NCI-H510A (cell line): ENCODE data around the gene RBM12.
A peak's percentile ranks its signal among the peaks of the same experiment; 100 is the strongest.
"Not testable (repeated sequence)": the region's sequence is repeated elsewhere in the genome, so short reads cannot be mapped to it uniquely, and the experiment has no call there.

Source experiments
- DNase-seq: peaks from one replicate; lab custom pipeline; 2025; lab: John Stamatoyannopoulos, UW

RBM12 gene

GRCh38 chr20:35664466-35665206, at the start of gene RBM12, which contains the start of gene CPNE1:
TSS of gene RBM12 (minus strand) at chr20:35664900. CDS start at chr20:35655322, 9,578 bp downstream.
TSS of gene CPNE1 (minus strand) at chr20:35664900. CDS start at chr20:35632923, 31,977 bp downstream.
- peak; percentile 90 for DNase-seq

- DNase-seq: no peak
These were observed 49.4 kb upstream of the RBM12 start for GRCh38 chr20:35714127-35714526.

- DNase-seq: not testable (repeated sequence)
These were observed 48.4 kb upstream of the RBM12 start for GRCh38 chr20:35713120-35713519.

- no peak for DNase-seq
These were observed 47.0 kb upstream of the RBM12 start for GRCh38 chr20:35711588-35712209.

GRCh38 chr20:35710884-35711587, 46.3 kb upstream of the RBM12 start:
- no peak for DNase-seq

- no peak for DNase-seq
These were observed 45.3 kb upstream of the RBM12 start for GRCh38 chr20:35710039-35710438.

GRCh38 chr20:35709259-35709658, 44.6 kb upstream of the RBM12 start:
- no peak for DNase-seq

- no peak for DNase-seq
These were observed 43.8 kb upstream of the RBM12 start for GRCh38 chr20:35708502-35708901.

- not testable (repeated sequence) for DNase-seq
These were observed 42.2 kb upstream of the RBM12 start for GRCh38 chr20:35706591-35707529.

GRCh38 chr20:35705894-35706293, 41.2 kb upstream of the RBM12 start:
- not testable (repeated sequence) for DNase-seq

GRCh38 chr20:35704514-35705261, 40.0 kb upstream of the RBM12 start:
- DNase-seq: no peak

GRCh38 chr20:35702824-35703695, 38.4 kb upstream of the RBM12 start:
- no peak for DNase-seq

- DNase-seq: no peak
These were observed 37.5 kb upstream of the RBM12 start for GRCh38 chr20:35702051-35702823.

- DNase-seq: no peak
These were observed 36.0 kb upstream of the RBM12 start for GRCh38 chr20:35700625-35701148.

GRCh38 chr20:35699957-35700624, 35.4 kb upstream of the RBM12 start:
- DNase-seq: no peak

GRCh38 chr20:35699127-35699956, 34.6 kb upstream of the RBM12 start, which contains the start of the genes NFS1 and ROMO1:
TSS of gene NFS1 (minus strand) at chr20:35699352. CDS start at chr20:35699288, 64 bp downstream.
TSS of gene ROMO1 (plus strand) at chr20:35699405. CDS start at chr20:35699633, 228 bp downstream.
- DNase-seq: peak; percentile 67
